H9 (cell line): ENCODE measurements around the gene GRID1. TPM values are rescaled to one million over a fixed set of nuclear protein-coding genes. Genes with fewer than 3 reads are reported as not detected.

Experiments used
- DNase-seq: peaks from one replicate; pipeline ENCODE4 v3.0.0-alpha.2; 2017
- H2AFZ ChIP-seq: one replicate; pipeline ENCODE4 v1.6.1; 2013; ENCODE audit warnings: mild to moderate bottlenecking, low read length, control low read depth, moderate library complexity
- H2AK5ac ChIP-seq: 2 replicates; pipeline ENCODE4 v1.6.1; 2013; ENCODE audit warnings: low read length, control low read depth, mixed read lengths; ENCODE audit not compliant: insufficient read length
- H2BK120ac ChIP-seq: one replicate; pipeline ENCODE4 v1.6.1; 2013; ENCODE audit warnings: low read depth, mild to moderate bottlenecking, low read length, control low read depth, inconsistent platforms; ENCODE audit not compliant: poor library complexity, severe bottlenecking
- H2BK12ac ChIP-seq: 2 replicates; pipeline ENCODE4 v1.6.1; 2013; ENCODE audit warnings: low read length, control low read depth, mixed read lengths, low read depth; ENCODE audit not compliant: insufficient read length
- H2BK15ac ChIP-seq: 2 replicates; pipeline ENCODE4 v1.6.1; 2013; ENCODE audit warnings: low read depth, low read length, control low read depth
- H2BK20ac ChIP-seq: one replicate; pipeline ENCODE4 v1.6.1; 2013; ENCODE audit warnings: low read depth, mild to moderate bottlenecking, low read length, control low read depth, inconsistent platforms; ENCODE audit not compliant: poor library complexity, severe bottlenecking
- H2BK5ac ChIP-seq: 2 replicates; pipeline ENCODE4 v1.6.1; 2013; ENCODE audit warnings: low read length, control low read depth, mixed read lengths; ENCODE audit not compliant: insufficient read length
- H3K14ac ChIP-seq: 2 replicates; pipeline ENCODE4 v1.6.1; 2013; ENCODE audit warnings: low read length, control low read depth; ENCODE audit not compliant: insufficient read depth
- H3K18ac ChIP-seq: 2 replicates; pipeline ENCODE4 v1.6.1; 2013; ENCODE audit warnings: low read depth, mild to moderate bottlenecking, mixed read lengths, low read length, control low read depth; ENCODE audit not compliant: insufficient read length
- H3K23ac ChIP-seq: 2 replicates; pipeline ENCODE4 v1.6.1; 2013; ENCODE audit warnings: low read length, control low read depth, mixed read lengths, low read depth; ENCODE audit not compliant: insufficient read length
- H3K23me2 ChIP-seq: 2 replicates; pipeline ENCODE4 v1.6.1; 2013; ENCODE audit warnings: low read depth, mild to moderate bottlenecking, mixed read lengths, low read length, control low read depth; ENCODE audit not compliant: insufficient read length, poor library complexity, severe bottlenecking
- H3K27ac ChIP-seq: 2 replicates; pipeline ENCODE4 v1.5.1; 2013; ENCODE audit warnings: low read length, control low read depth, mixed read lengths, low read depth; ENCODE audit not compliant: insufficient read length
- H3K27me3 ChIP-seq: 2 replicates; pipeline ENCODE4 v1.6.1; 2013; ENCODE audit warnings: low read length, control low read depth, inconsistent platforms; ENCODE audit not compliant: insufficient read depth
- H3K4ac ChIP-seq: 2 replicates; pipeline ENCODE4 v1.6.1; 2013; ENCODE audit warnings: low read depth, mild to moderate bottlenecking, control low read depth, inconsistent platforms, low read length, moderate library complexity
- H3K4me1 ChIP-seq: 2 replicates; pipeline ENCODE4 v1.6.1; 2013; ENCODE audit warnings: low read length, control low read depth, inconsistent platforms; ENCODE audit not compliant: insufficient read depth
- H3K4me2 ChIP-seq: 2 replicates; pipeline ENCODE4 v1.6.1; 2013; ENCODE audit warnings: low read length, control low read depth, mixed read lengths; ENCODE audit not compliant: insufficient read length, insufficient read depth
- H3K56ac ChIP-seq: 2 replicates; pipeline ENCODE4 v1.6.1; 2013; ENCODE audit warnings: low read depth, mild to moderate bottlenecking, mixed read lengths, low read length, control low read depth; ENCODE audit not compliant: insufficient read length
- H3K79me1 ChIP-seq: 2 replicates; pipeline ENCODE4 v1.6.1; 2013; ENCODE audit warnings: low read depth, mild to moderate bottlenecking, moderate library complexity, low read length, control low read depth, inconsistent platforms; ENCODE audit not compliant: insufficient read depth, poor library complexity, severe bottlenecking
- H3K79me2 ChIP-seq: 2 replicates; pipeline ENCODE4 v1.6.1; 2013; ENCODE audit warnings: low read length, control low read depth, inconsistent platforms; ENCODE audit not compliant: insufficient read depth
- H3K9ac ChIP-seq: 2 replicates; pipeline ENCODE4 v1.6.1; 2013; ENCODE audit warnings: low read length, control low read depth, mixed read lengths; ENCODE audit not compliant: insufficient read length; ENCODE audit errors: extremely low read depth
- H3K9me3 ChIP-seq: one replicate; pipeline ENCODE4 v1.6.1; 2013; ENCODE audit warnings: low read depth, low read length, inconsistent platforms; ENCODE audit not compliant: control insufficient read depth
- H3T11ph ChIP-seq: one replicate; pipeline ENCODE4 v1.6.1; 2013; ENCODE audit warnings: mild to moderate bottlenecking, low read length, control low read depth, inconsistent platforms
- H4K20me1 ChIP-seq: one replicate; pipeline ENCODE4 v1.6.1; 2013; ENCODE audit not compliant: control insufficient read depth, insufficient read length, insufficient read depth
- H4K5ac ChIP-seq: 2 replicates; pipeline ENCODE4 v1.6.1; 2013; ENCODE audit warnings: low read depth, mild to moderate bottlenecking, mixed read lengths, low read length, control low read depth; ENCODE audit not compliant: insufficient read length
- H4K8ac ChIP-seq: replicated peaks from 2 replicates; pipeline ENCODE4 v1.6.1; 2013; ENCODE audit warnings: low read length, control low read depth, mixed read lengths, low read depth; ENCODE audit not compliant: insufficient read length
- H4K91ac ChIP-seq: 2 replicates; pipeline ENCODE4 v1.6.1; 2013; ENCODE audit warnings: low read depth, mild to moderate bottlenecking, moderate library complexity, mixed read lengths, low read length, control low read depth; ENCODE audit not compliant: insufficient read length
- H3K27ac Mint-ChIP-seq, 3 experiments: 2 replicates in 2 of 3; 3 replicates in 1 of 3; pipeline ENCODE4 v1.8.0; 2020 to 2021; ENCODE audit warnings: mixed read lengths in 3 of 3, mild to moderate bottlenecking in 1 of 3, moderate library complexity in 1 of 3
- H3K27me3 Mint-ChIP-seq: 2 replicates; pipeline ENCODE4 v1.8.0; 2021; ENCODE audit warnings: low read depth, mild to moderate bottlenecking, moderate library complexity, mixed read lengths
- H3K36me3 Mint-ChIP-seq, 3 experiments: 2 replicates in 2 of 3; 3 replicates in 1 of 3; pipeline ENCODE4 v1.8.0; 2020 to 2021; ENCODE audit warnings: low read depth in 3 of 3, mixed read lengths in 3 of 3; ENCODE audit not compliant: insufficient read depth in 1 of 3
- H3K4me1 Mint-ChIP-seq, 2 experiments: 2 replicates each; pipeline ENCODE4 v1.8.0; 2020; ENCODE audit warnings: mixed read lengths in 2 of 2
- H3K4me3 Mint-ChIP-seq, 2 experiments: 2 replicates in 1 of 2; 3 replicates in 1 of 2; pipeline ENCODE4 v1.8.0; 2020 to 2021; ENCODE audit warnings: mild to moderate bottlenecking in 2 of 2, mixed read lengths in 2 of 2, moderate library complexity in 1 of 2
- H3K9me3 Mint-ChIP-seq, 2 experiments: 2 replicates in 1 of 2; 3 replicates in 1 of 2; pipeline ENCODE4 v1.8.0; 2020; ENCODE audit warnings: mild to moderate bottlenecking in 2 of 2, mixed read lengths in 2 of 2, moderate library complexity in 1 of 2
- CTCF ChIP-seq: fragments of 200-600 bp; sonication (generic); conservative IDR thresholded peaks from 3 replicates; pipeline ENCODE4 v1.8.0; 2021; ENCODE audit warnings: antibody characterized with exemption, mild to moderate bottlenecking
- WGBS: extraction: QIAGEN DNeasy Blood & Tissue Kit; methylation state at CpG from one replicate; pipeline ENCODE4 v1.1.7; 2013; ENCODE audit warnings: missing lambda C conversion rate, low lambda C conversion rate, mixed read lengths; ENCODE audit not compliant: insufficient read length; ENCODE audit errors: extremely low coverage; 5-methylcytosine and 5-hydroxymethylcytosine counted together
- total RNA-seq: library from RNA; stranded (reverse); gene quantifications from 2 replicates; pipeline ENCODE4 v1.2.1, GENCODE V29; 2021

GRID1 gene
- total RNA-seq, 1 experiment from 2014 or later = 0.35 TPM

GRCh38 chr10:86162036-86162435, 204.6 kb downstream of the GRID1 start:
- Mint-ChIP-seq H3K4me3 (no peak overlapping the region), H3K9me3 (no peaks in the 10 kb centered on the region), H3K4me1 (peaks cover 0 to 5% of the 10 kb centered on the region in 2 experiments; a peak in 2 of 4 replicates), H3K27ac (no peak overlapping the region), H3K27me3 (no peaks in the 10 kb centered on the region), H3K36me3 (no peaks in the 10 kb centered on the region)
- Histone ChIP-seq H2BK120ac (no peak overlapping the region), H2AK5ac (no peak overlapping the region), H2AFZ (no peak overlapping the region), H3K27me3 (no peaks in the 10 kb centered on the region), H2BK20ac (no peak overlapping the region), H3K4me1 (no peaks in the 10 kb centered on the region), H4K8ac (no peak overlapping the region), H3K23ac (no peak overlapping the region), H3K79me1 (no peaks in the 10 kb centered on the region), H3K56ac (no peak overlapping the region), H3K4me2 (no peak overlapping the region), H4K91ac (no peak overlapping the region), H2BK5ac (no peak overlapping the region), H3K18ac (no peak overlapping the region), H4K20me1 (no peaks in the 10 kb centered on the region), H3T11ph (no peak overlapping the region), H3K9me3 (no peaks in the 10 kb centered on the region), H3K23me2 (no peaks in the 10 kb centered on the region), H3K9ac (no peak overlapping the region), H2BK12ac (no peak overlapping the region), H3K27ac (no peak overlapping the region), H3K4ac (no peak overlapping the region), H3K14ac (no peak overlapping the region), H4K5ac (no peak overlapping the region), H2BK15ac (no peak overlapping the region), H3K79me2 (no peaks in the 10 kb centered on the region)
- TF ChIP-seq CTCF = no peak
- no CpG with 5 or more reads among the region's 2 CpGs for WGBS
- DNase-seq = no peak
